Suprapubic skin (tissue), 3 donors: ENCODE measurements around the gene SLC28A1.

ENCODE experiments used
- CTCF ChIP-seq, 2 donors: fragments of 200-600 bp in 1 of 2; fragments of 450-650 bp in 1 of 2; sonication (generic) in 1 of 2; IDR thresholded peaks; one replicate each; pipeline ENCODE4 v1.5.1; 2016 to 2019; ENCODE audit warnings: antibody characterized with exemption in 2 of 2, mild to moderate bottlenecking in 1 of 2, moderate library complexity in 1 of 2
- POLR2A ChIP-seq, 2 donors: fragments of 450-650 bp; IDR thresholded peaks; one replicate each; pipeline ENCODE4 v1.6.1; 2017; ENCODE audit warnings: antibody characterized with exemption in 2 of 2, mild to moderate bottlenecking in 2 of 2, moderate library complexity in 2 of 2

GRCh38 chr15:84987949-84988624 is 103.6 kb downstream of the SLC28A1 start:
- TF ChIP-seq POLR2A (IDR thresholded peaks at IDR 0.05) (no peak), CTCF (IDR thresholded peaks at IDR 0.05) (no peak)
